Trophoblast cell (in vitro differentiated cells and primary cell): Measurements from ENCODE around the gene MS4A18.

ENCODE experiments used
- DNase-seq, 2 donors: peaks; one replicate each; pipeline ENCODE4 v3.0.0-alpha.2; 2016
- H2AFZ ChIP-seq: 2 replicates; pipeline ENCODE4 v1.6.1; 2013; ENCODE audit warnings: low read length, moderate library complexity, mild to moderate bottlenecking; ENCODE audit not compliant: insufficient read depth, poor library complexity
- H2AK5ac ChIP-seq: 2 replicates; pipeline ENCODE4 v1.6.1; 2013; ENCODE audit warnings: mild to moderate bottlenecking, low read length
- H2BK120ac ChIP-seq: 2 replicates; pipeline ENCODE4 v1.6.1; 2013; ENCODE audit warnings: low read length, mild to moderate bottlenecking, moderate library complexity; ENCODE audit not compliant: insufficient read depth, poor library complexity
- H2BK12ac ChIP-seq: 2 replicates; pipeline ENCODE4 v1.6.1; 2013; ENCODE audit warnings: mild to moderate bottlenecking, low read length, moderate library complexity
- H2BK5ac ChIP-seq: 2 replicates; pipeline ENCODE4 v1.6.1; 2013; ENCODE audit warnings: low read length, low read depth, moderate library complexity, mild to moderate bottlenecking; ENCODE audit not compliant: poor library complexity
- H3K14ac ChIP-seq: 2 replicates; pipeline ENCODE4 v1.6.1; 2013; ENCODE audit warnings: mild to moderate bottlenecking, low read length
- H3K18ac ChIP-seq: 2 replicates; pipeline ENCODE4 v1.6.1; 2013; ENCODE audit warnings: mild to moderate bottlenecking, low read length
- H3K23ac ChIP-seq: 2 replicates; pipeline ENCODE4 v1.6.1; 2013; ENCODE audit warnings: low read length
- H3K27ac ChIP-seq: 2 replicates; pipeline ENCODE4 v1.5.1; 2013; ENCODE audit warnings: low read depth, mild to moderate bottlenecking, inconsistent platforms, low read length, moderate library complexity
- H3K27me3 ChIP-seq: 2 replicates; pipeline ENCODE4 v1.6.1; 2013; ENCODE audit warnings: inconsistent platforms, mild to moderate bottlenecking, low read length, moderate library complexity; ENCODE audit not compliant: insufficient read depth
- H3K36me3 ChIP-seq, 2 experiments: 1 replicate in 1 of 2; 2 replicates in 1 of 2; pipeline ENCODE4 v1.6.1; 2013; ENCODE audit warnings: low read length in 2 of 2, mild to moderate bottlenecking in 2 of 2, moderate library complexity in 1 of 2; ENCODE audit not compliant: insufficient read depth in 2 of 2, control insufficient read depth in 1 of 2
- H3K4ac ChIP-seq: 2 replicates; pipeline ENCODE4 v1.6.1; 2013; ENCODE audit warnings: low read depth, mild to moderate bottlenecking, low read length, moderate library complexity
- H3K4me1 ChIP-seq, 2 experiments: 1 replicate in 1 of 2; 2 replicates in 1 of 2; pipeline ENCODE4 v1.6.1; 2013; ENCODE audit warnings: low read length in 2 of 2, mild to moderate bottlenecking in 2 of 2, moderate library complexity in 1 of 2; ENCODE audit not compliant: insufficient read depth in 2 of 2, control insufficient read depth in 1 of 2
- H3K4me2 ChIP-seq: 2 replicates; pipeline ENCODE4 v1.6.1; 2013; ENCODE audit warnings: inconsistent platforms, mild to moderate bottlenecking, low read length, moderate library complexity
- H3K4me3 ChIP-seq: 2 replicates; pipeline ENCODE4 v1.5.1; 2013; ENCODE audit warnings: mild to moderate bottlenecking, low read depth, low read length, inconsistent platforms
- H3K79me1 ChIP-seq: one replicate; pipeline ENCODE4 v1.6.1; 2013; ENCODE audit warnings: low read length
- H3K79me2 ChIP-seq: 2 replicates; pipeline ENCODE4 v1.6.1; 2013; ENCODE audit warnings: low read length, mild to moderate bottlenecking; ENCODE audit not compliant: control insufficient read depth, insufficient read depth, poor library complexity
- H3K9ac ChIP-seq: 2 replicates; pipeline ENCODE4 v1.6.1; 2013; ENCODE audit warnings: mild to moderate bottlenecking, low read length
- H3K9me3 ChIP-seq: 2 replicates; pipeline ENCODE4 v1.6.1; 2013; ENCODE audit warnings: low read depth, mild to moderate bottlenecking, control low read depth, inconsistent platforms, low read length; ENCODE audit not compliant: insufficient read depth
- H4K12ac ChIP-seq: 2 replicates; pipeline ENCODE4 v1.6.1; 2013; ENCODE audit warnings: low read depth, mild to moderate bottlenecking, low read length, moderate library complexity
- H4K8ac ChIP-seq: 2 replicates; pipeline ENCODE4 v1.6.1; 2013; ENCODE audit warnings: low read depth, mild to moderate bottlenecking, low read length, moderate library complexity
- H4K91ac ChIP-seq: one replicate; pipeline ENCODE4 v1.6.1; 2013; ENCODE audit warnings: low read depth, mild to moderate bottlenecking, low read length, moderate library complexity
- WGBS: extraction: QIAGEN DNeasy Blood & Tissue Kit; methylation state at CpG from one replicate; pipeline ENCODE4 v1.1.7; 2013; ENCODE audit warnings: missing lambda C conversion rate; ENCODE audit not compliant: insufficient read length, insufficient coverage; ENCODE audit errors: extremely low coverage; 5-methylcytosine and 5-hydroxymethylcytosine counted together

MS4A18 gene

DNA sequence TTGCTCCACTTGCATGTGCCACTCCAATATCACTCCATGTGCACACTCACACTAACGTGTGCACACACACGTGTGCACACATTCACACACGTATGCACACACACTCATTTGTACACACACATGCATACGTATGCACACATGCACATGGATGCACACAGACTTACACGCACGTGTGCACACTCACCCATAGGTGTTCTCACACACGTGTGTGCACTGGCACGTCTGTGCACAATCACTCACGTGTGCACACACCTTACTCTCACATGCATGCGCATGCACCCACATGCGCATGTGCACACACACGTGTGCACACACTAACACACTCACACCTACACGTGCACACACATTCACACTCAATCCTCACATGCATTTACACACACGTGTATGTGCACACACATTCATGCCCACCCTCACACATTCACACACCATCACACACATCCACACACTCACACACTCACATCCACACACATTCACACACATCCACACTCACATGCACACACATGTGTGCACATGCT, 22.9 kb downstream of the MS4A18 start:
- H2AFZ ChIP-seq: no peak overlapping the region
- no peak overlapping the region for H2BK5ac ChIP-seq
- no peaks in the 10 kb centered on the region for H3K27me3 ChIP-seq
- no peak overlapping the region for H3K4ac ChIP-seq
- H3K18ac ChIP-seq: no peak overlapping the region
- peak overlapping the region; percentile 18 for H3K9ac ChIP-seq
- no peak overlapping the region for H2BK12ac ChIP-seq
- no peaks in the 10 kb centered on the region for H3K36me3 ChIP-seq
- no peak overlapping the region for H4K8ac ChIP-seq
- H3K4me1 ChIP-seq: no peaks in the 10 kb centered on the region
- no peak overlapping the region for H4K12ac ChIP-seq
- WGBS: no CpG with 5 or more reads among the region's 14 CpGs
- H3K9me3 ChIP-seq: peaks cover 8% of the 10 kb centered on the region
- no peaks in the 10 kb centered on the region for H3K79me1 ChIP-seq
- H2BK120ac ChIP-seq: no peak overlapping the region
- H3K27ac ChIP-seq: no peak overlapping the region
- no peak overlapping the region for H3K14ac ChIP-seq
- DNase-seq: no peak
- H3K23ac ChIP-seq: peak overlapping the region; percentile 99
- no peak overlapping the region for H3K4me2 ChIP-seq
- H3K79me2 ChIP-seq: no peaks in the 10 kb centered on the region
- H2AK5ac ChIP-seq: no peak overlapping the region
- H3K4me3 ChIP-seq: peak overlapping the region; percentile 59
- H4K91ac ChIP-seq: no peak overlapping the region

DNA sequence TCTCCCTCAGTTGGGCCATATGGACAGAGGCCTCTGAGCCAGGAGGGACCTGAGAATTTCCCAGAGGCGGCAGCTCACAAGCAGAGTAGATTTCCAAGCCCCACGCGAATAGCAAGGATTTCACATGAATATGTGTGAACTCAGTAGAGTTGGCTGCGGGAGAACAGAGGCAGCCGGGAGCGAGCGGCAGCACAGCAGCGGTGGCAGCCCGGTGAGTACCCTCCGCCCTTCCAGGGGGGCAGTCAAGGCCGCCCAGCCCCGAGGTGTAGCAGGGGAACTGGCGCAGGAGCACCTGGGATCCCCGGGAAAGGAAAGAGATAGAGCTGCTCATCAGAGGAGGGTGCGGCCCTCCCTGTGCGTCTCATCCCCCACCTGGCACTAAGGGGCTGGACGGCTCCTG, 23.7 kb downstream of the MS4A18 start:
- H4K8ac ChIP-seq: no peak overlapping the region
- no peak overlapping the region for H2BK12ac ChIP-seq
- no peak overlapping the region for H2BK5ac ChIP-seq
- H3K36me3 ChIP-seq: no peaks in the 10 kb centered on the region
- H3K4me2 ChIP-seq: no peak overlapping the region
- H3K27me3 ChIP-seq: no peaks in the 10 kb centered on the region
- no peak overlapping the region for H3K9ac ChIP-seq
- no peak overlapping the region for H4K12ac ChIP-seq
- peak overlapping the region; percentile 4 for H4K91ac ChIP-seq
- peaks cover 8% of the 10 kb centered on the region for H3K9me3 ChIP-seq
- no peak overlapping the region for H3K4me3 ChIP-seq
- no peak overlapping the region for H3K27ac ChIP-seq
- H2BK120ac ChIP-seq: no peak overlapping the region
- H3K18ac ChIP-seq: no peak overlapping the region
- H3K79me2 ChIP-seq: no peaks in the 10 kb centered on the region
- no CpG with 5 or more reads among the region's 17 CpGs for WGBS
- H2AFZ ChIP-seq: no peak overlapping the region
- DNase-seq: no peak
- H3K14ac ChIP-seq: no peak overlapping the region
- H3K23ac ChIP-seq: no peak overlapping the region
- no peak overlapping the region for H3K4ac ChIP-seq
- no peak overlapping the region for H2AK5ac ChIP-seq
- H3K79me1 ChIP-seq: no peaks in the 10 kb centered on the region
- no peaks in the 10 kb centered on the region for H3K4me1 ChIP-seq

DNA sequence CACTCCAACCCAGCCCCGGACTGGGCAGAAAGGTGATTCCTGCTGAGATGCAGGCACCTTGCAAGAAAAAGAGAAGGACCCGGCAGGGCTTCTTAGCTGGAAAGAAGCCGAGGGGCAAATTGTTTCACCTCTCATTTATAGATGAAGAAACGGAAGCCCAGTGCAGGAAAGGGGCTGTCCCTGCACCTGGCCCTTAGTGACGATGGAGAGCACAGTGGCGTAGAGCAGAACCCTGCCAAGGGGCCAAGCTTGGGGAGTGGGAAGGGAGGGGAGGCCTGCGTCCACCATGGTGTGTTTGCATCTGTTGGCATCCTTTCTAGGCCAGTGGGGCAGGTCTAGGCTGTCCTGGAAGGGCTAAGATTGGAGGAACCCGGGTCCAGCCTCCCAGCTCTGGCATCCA, 24.3 kb downstream of the MS4A18 start:
- Histone ChIP-seq H2AFZ (no peak overlapping the region), H3K36me3 (no peaks in the 10 kb centered on the region), H3K9ac (no peak overlapping the region), H3K14ac (no peak overlapping the region), H2BK120ac (no peak overlapping the region), H3K4ac (no peak overlapping the region), H3K79me2 (no peaks in the 10 kb centered on the region), H4K91ac (no peak overlapping the region), H4K12ac (no peak overlapping the region), H3K9me3 (peaks cover 5% of the 10 kb centered on the region), H3K4me3 (no peak overlapping the region), H3K27me3 (no peaks in the 10 kb centered on the region), H3K27ac (no peak overlapping the region), H3K79me1 (no peaks in the 10 kb centered on the region), H3K18ac (no peak overlapping the region), H2AK5ac (no peak overlapping the region), H2BK5ac (no peak overlapping the region), H3K23ac (no peak overlapping the region), H3K4me1 (no peaks in the 10 kb centered on the region), H4K8ac (no peak overlapping the region), H3K4me2 (no peak overlapping the region), H2BK12ac (no peak overlapping the region)
- no peak for DNase-seq
- no CpG with 5 or more reads among the region's 8 CpGs for WGBS

DNA sequence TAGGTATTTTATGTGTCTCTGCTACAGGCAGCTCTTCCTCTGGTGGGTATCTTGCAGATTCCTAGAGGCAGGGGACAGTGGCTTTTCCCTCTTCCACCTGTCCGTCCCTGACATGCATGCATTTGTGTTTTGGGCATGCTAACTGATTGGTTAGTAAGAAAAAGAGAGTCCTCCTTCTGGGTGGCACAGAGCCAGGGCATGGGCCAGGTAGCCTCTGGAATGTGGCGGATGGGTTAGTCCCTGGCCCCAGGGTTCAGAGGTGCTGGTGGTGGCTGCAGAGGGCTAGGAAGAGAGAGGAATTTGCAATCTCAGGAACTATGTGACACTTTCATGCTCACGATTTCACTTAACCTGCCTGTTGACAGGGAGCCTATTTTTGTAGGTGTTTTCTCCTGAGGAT, 26.4 kb downstream of the MS4A18 start:
- Histone ChIP-seq H4K12ac (no peak overlapping the region), H3K4me2 (no peak overlapping the region), H3K9me3 (peaks cover 5% of the 10 kb centered on the region), H2AFZ (no peak overlapping the region), H3K27me3 (no peaks in the 10 kb centered on the region), H3K4ac (no peak overlapping the region), H3K14ac (no peak overlapping the region), H3K4me1 (no peaks in the 10 kb centered on the region), H2BK12ac (no peak overlapping the region), H3K79me2 (no peaks in the 10 kb centered on the region), H4K91ac (no peak overlapping the region), H3K4me3 (no peak overlapping the region), H3K27ac (no peak overlapping the region), H2AK5ac (no peak overlapping the region), H2BK120ac (no peak overlapping the region), H2BK5ac (no peak overlapping the region), H4K8ac (no peak overlapping the region), H3K79me1 (no peaks in the 10 kb centered on the region), H3K23ac (no peak overlapping the region), H3K18ac (no peak overlapping the region), H3K36me3 (no peaks in the 10 kb centered on the region), H3K9ac (no peak overlapping the region)
- WGBS: no CpG with 5 or more reads among the region's 3 CpGs
- DNase-seq: peak in 1 of 2 donors; percentile 19
